GM23338 (cell line): ENCODE data around the gene SERPINB10.

Experiments
- EZH2 ChIP-seq: fragments of 200-600 bp; sonication (generic); IDR thresholded peaks from one replicate; pipeline ENCODE4 v1.8.0; 2017; ENCODE audit warnings: antibody characterized with exemption, mild to moderate bottlenecking, low read depth; ENCODE audit not compliant: unreplicated experiment
- EZH2phosphoT487 ChIP-seq: fragments of 200-600 bp; sonication (generic); IDR thresholded peaks from one replicate; pipeline ENCODE4 v1.8.1; 2018; ENCODE audit warnings: antibody characterized with exemption; ENCODE audit not compliant: unreplicated experiment
- POLR2AphosphoS5 ChIP-seq: IDR thresholded peaks from 2 replicates; pipeline ENCODE4 v1.6.1; 2016; ENCODE audit warnings: antibody characterized with exemption, low read depth
- TF ChIP-seq, protein P1 (sequence below), 2 experiments: fragments of 200-600 bp in 1 of 2; sonication (generic) in 1 of 2; conservative IDR thresholded peaks; 2 replicates each; pipeline versions ENCODE4 v1.5.1 to v1.6.1; 2016 to 2017; ENCODE audit warnings: antibody characterized with exemption in 2 of 2, low read depth in 2 of 2, mild to moderate bottlenecking in 2 of 2, moderate library complexity in 1 of 2
- TF ChIP-seq, protein P2 (sequence below): IDR thresholded peaks from 2 replicates; pipeline ENCODE4 v1.6.1; 2016; ENCODE audit warnings: antibody characterized with exemption

DNA sequence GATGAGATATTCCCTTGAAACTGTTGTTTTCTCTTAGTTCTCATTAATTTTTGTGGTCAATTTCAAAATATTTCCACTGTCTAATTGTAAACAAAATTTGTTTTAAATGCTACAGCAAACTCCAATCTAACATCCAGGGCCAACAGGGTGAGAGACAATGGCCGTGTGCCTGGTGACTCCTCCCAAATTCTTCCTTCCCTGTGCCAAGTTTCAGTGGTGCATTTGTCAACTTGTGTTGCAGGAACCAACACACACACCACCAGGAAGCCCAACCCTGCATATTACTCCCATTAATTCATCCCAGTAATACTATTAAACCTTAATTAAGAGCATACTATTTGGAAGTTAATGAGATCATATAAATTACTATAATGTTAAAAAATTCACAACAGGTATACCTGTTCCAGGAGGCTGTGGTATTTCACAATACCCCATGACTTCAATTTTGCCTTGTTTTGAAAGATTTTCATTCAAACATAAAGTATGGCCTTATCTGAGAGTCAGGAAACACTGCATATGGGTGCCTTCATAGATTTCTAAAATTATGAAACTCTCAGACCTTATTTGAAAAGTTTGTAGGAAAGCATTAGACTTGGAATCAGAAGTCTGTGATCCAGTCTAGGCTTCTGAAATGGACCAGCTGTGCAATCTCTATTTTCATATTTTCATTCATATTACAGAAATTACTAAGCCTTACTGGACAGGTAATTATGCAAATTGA is 19.1 kb upstream of the SERPINB10 start:
- TF ChIP-seq, protein P1, sequence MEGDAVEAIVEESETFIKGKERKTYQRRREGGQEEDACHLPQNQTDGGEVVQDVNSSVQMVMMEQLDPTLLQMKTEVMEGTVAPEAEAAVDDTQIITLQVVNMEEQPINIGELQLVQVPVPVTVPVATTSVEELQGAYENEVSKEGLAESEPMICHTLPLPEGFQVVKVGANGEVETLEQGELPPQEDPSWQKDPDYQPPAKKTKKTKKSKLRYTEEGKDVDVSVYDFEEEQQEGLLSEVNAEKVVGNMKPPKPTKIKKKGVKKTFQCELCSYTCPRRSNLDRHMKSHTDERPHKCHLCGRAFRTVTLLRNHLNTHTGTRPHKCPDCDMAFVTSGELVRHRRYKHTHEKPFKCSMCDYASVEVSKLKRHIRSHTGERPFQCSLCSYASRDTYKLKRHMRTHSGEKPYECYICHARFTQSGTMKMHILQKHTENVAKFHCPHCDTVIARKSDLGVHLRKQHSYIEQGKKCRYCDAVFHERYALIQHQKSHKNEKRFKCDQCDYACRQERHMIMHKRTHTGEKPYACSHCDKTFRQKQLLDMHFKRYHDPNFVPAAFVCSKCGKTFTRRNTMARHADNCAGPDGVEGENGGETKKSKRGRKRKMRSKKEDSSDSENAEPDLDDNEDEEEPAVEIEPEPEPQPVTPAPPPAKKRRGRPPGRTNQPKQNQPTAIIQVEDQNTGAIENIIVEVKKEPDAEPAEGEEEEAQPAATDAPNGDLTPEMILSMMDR (conservative IDR thresholded peaks at IDR 0.05; ENCODE audit: low read depth in 2 of 2) = no peak
- TF ChIP-seq, protein P2, sequence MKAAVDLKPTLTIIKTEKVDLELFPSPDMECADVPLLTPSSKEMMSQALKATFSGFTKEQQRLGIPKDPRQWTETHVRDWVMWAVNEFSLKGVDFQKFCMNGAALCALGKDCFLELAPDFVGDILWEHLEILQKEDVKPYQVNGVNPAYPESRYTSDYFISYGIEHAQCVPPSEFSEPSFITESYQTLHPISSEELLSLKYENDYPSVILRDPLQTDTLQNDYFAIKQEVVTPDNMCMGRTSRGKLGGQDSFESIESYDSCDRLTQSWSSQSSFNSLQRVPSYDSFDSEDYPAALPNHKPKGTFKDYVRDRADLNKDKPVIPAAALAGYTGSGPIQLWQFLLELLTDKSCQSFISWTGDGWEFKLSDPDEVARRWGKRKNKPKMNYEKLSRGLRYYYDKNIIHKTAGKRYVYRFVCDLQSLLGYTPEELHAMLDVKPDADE = no peak
- TF ChIP-seq EZH2 (no peak), POLR2AphosphoS5 (no peak), EZH2phosphoT487 (no peak)
